Measurements from ENCODE around the gene PTPN2. TPM values are rescaled to one million over a fixed set of nuclear protein-coding genes. Genes with fewer than 3 reads are reported as not detected.

PTPN2 gene
- total and polyA plus RNA-seq, 2 experiments from 2014 or later, result 49.9 to 65.5 TPM

- TF ChIP-seq ZNF331 (CRISPR knock-in tag; IDR thresholded peaks at IDR 0.05; ENCODE audit: low read depth), result no peak
- no peak for TF ChIP-seq JUNB (IDR thresholded peaks at IDR 0.05; ENCODE audit: unreplicated experiment)
- TF ChIP-seq REST (IDR thresholded peaks at IDR 0.05; ENCODE audit: unreplicated experiment), result no peak
- no peak for TF ChIP-seq POLR2AphosphoS5 (IDR thresholded peaks at IDR 0.05; ENCODE audit: low read depth)
- no peak for TF ChIP-seq CREB1 (CRISPR knock-in tag; IDR thresholded peaks at IDR 0.05; ENCODE audit: low read depth)
- no peak for TF ChIP-seq NANOG (IDR thresholded peaks at IDR 0.05; ENCODE audit: borderline replicate concordance)
Observed at GRCh38 chr18:12882453-12883371, 1.3 kb downstream of the PTPN2 start (continued).

- H2AFZ ChIP-seq, result no peak overlapping the region
- no peak overlapping the region for H3K27ac Mint-ChIP-seq
- H3K36me3 Mint-ChIP-seq (ENCODE audit: low read depth), result peaks cover 15% of the 10 kb centered on the region
- H4K20me1 ChIP-seq (replicated peaks; ENCODE audit: insufficient read depth), result peaks cover 18% of the 10 kb centered on the region
- H3K4me2 ChIP-seq, result peak overlapping the region; percentile 57
- 0 out of 2 replicates have a peak overlapping the region, but pooled peaks have one; percentile 1 for H3K4me3 ChIP-seq
- H3K4me3 Mint-ChIP-seq, result peak overlapping the region; percentile 8; the same call in 1 of the 3 replicates
- ATAC-seq (no peak), DNase-seq (ENCODE audit: low spot score) (no peak)
- no peaks in the 10 kb centered on the region for H3K9me2 ChIP-seq (ENCODE audit: insufficient read depth)
- H3K9me3 Mint-ChIP-seq, result no peaks in the 10 kb centered on the region; the same call in 2 of the 3 replicates
- peaks cover 58% of the 10 kb centered on the region for H3K4me1 Mint-ChIP-seq
- H3K27me3 Mint-ChIP-seq (ENCODE audit: insufficient read depth, low read depth, poor library complexity), result peaks cover 18% of the 10 kb centered on the region
- peaks cover 56% of the 10 kb centered on the region for H3K4me1 ChIP-seq (ENCODE audit: insufficient read depth)
- peaks cover 76% of the 10 kb centered on the region for H3K79me2 ChIP-seq (replicated peaks; ENCODE audit: insufficient read depth)
- no peak overlapping the region for H3K27ac ChIP-seq (ENCODE audit: low read depth)
- H3K27me3 ChIP-seq (ENCODE audit: insufficient read depth), result no peaks in the 10 kb centered on the region
- no peaks in the 10 kb centered on the region for H3F3A ChIP-seq (replicated peaks; ENCODE audit: low read depth)
- H3K36me3 ChIP-seq (ENCODE audit: insufficient read depth), result no peaks in the 10 kb centered on the region
- TF ChIP-seq JUNB (IDR thresholded peaks at IDR 0.05; ENCODE audit: unreplicated experiment) (no peak), STAT1 (IDR thresholded peaks at IDR 0.05; ENCODE audit: unreplicated experiment) (no peak), EZH2phosphoT487 (IDR thresholded peaks at IDR 0.05; ENCODE audit: unreplicated experiment) (no peak), ZNF331 (CRISPR knock-in tag; IDR thresholded peaks at IDR 0.05; ENCODE audit: low read depth) (no peak), CREB1 (CRISPR knock-in tag; IDR thresholded peaks at IDR 0.05; ENCODE audit: low read depth) (no peak), NANOG (IDR thresholded peaks at IDR 0.05; ENCODE audit: borderline replicate concordance) (no peak), ETS1 (IDR thresholded peaks at IDR 0.05) (no peak), POLR2AphosphoS5 (IDR thresholded peaks at IDR 0.05; ENCODE audit: low read depth) (no peak), ZNF462 (CRISPR knock-in tag; IDR thresholded peaks at IDR 0.05) (no peak)
Observed at GRCh38 chr18:12880541-12880910, 3.5 kb downstream of the PTPN2 start.

Measured in GM23338 (cell line).